Measurements from ENCODE around the gene CDKN1C. TPM values are rescaled to one million over a fixed set of nuclear protein-coding genes. Genes with fewer than 3 reads are reported as not detected.
A peak's percentile ranks its signal among the peaks of the same experiment; 100 is the strongest.

The CDKN1C gene
- total RNA-seq, 1 experiment from 2014 or later, result 12.9 TPM

- Histone ChIP-seq H3K27ac (ENCODE audit: low read length) (peak overlapping the region; percentile 86), H3K9me2 (replicated peaks; ENCODE audit: low read length) (no peaks in the 10 kb centered on the region), H3K9ac (ENCODE audit: low read length) (peak overlapping the region; percentile 69), H3K4me3 (ENCODE audit: low read length) (peak overlapping the region; percentile 57), H3K79me2 (ENCODE audit: low read length) (no peaks in the 10 kb centered on the region), H3K9me3 (ENCODE audit: low read length) (no peaks in the 10 kb centered on the region), H3K4me2 (ENCODE audit: low read length) (peak overlapping the region; percentile 83), H4K20me1 (ENCODE audit: low read length) (no peaks in the 10 kb centered on the region), H3K36me3 (ENCODE audit: low read depth, low read length) (no peaks in the 10 kb centered on the region), H2AFZ (ENCODE audit: low read length) (no peak overlapping the region), H3K4me1 (ENCODE audit: insufficient read depth, low read length) (peaks cover 27% of the 10 kb centered on the region), H3F3A (ENCODE audit: low read length, unreplicated experiment) (no peaks in the 10 kb centered on the region), H3K27me3 (ENCODE audit: low read length) (no peaks in the 10 kb centered on the region)
- intact Hi-C loops (cut with micrococcal nuclease), result loop anchor here (2.0 kb wide), 1 partner anchor 16 kb away; the partner anchor contains the start of gene PHLDA2
- ChIA-PET CTCF (no interaction called here), POLR2A (ENCODE audit: unreplicated experiment) (no interaction called here)
- ATAC-seq (peak; percentile 96), DNase-seq (peak; percentile 96)
- TF ChIP-seq EZH2phosphoT487 (IDR thresholded peaks at IDR 0.05; ENCODE audit: borderline replicate concordance, low read length) (no peak), CTCF (conservative IDR thresholded peaks at IDR 0.05; ENCODE audit: low read depth, low read length) (no peak), EZH2 (IDR thresholded peaks at IDR 0.05; ENCODE audit: low read length, unreplicated experiment) (no peak)
- BruUV-seq (replicated peaks), result no TSS peak
Observed at GRCh38 chr11:2912498-2912897, 26.9 kb upstream of the CDKN1C start.

GRCh38 chr11:2911785-2912391, 26.3 kb upstream of the CDKN1C start:
- Histone ChIP-seq H3K4me2 (ENCODE audit: low read length) (peak overlapping the region; percentile 49), H4K20me1 (ENCODE audit: low read length) (no peaks in the 10 kb centered on the region), H3K9me2 (replicated peaks; ENCODE audit: low read length) (no peaks in the 10 kb centered on the region), H2AFZ (ENCODE audit: low read length) (no peak overlapping the region), H3K9me3 (ENCODE audit: low read length) (no peaks in the 10 kb centered on the region), H3K36me3 (ENCODE audit: low read depth, low read length) (no peaks in the 10 kb centered on the region), H3K27me3 (ENCODE audit: low read length) (no peaks in the 10 kb centered on the region), H3K27ac (ENCODE audit: low read length) (peak overlapping the region; percentile 86), H3K4me3 (ENCODE audit: low read length) (no peak overlapping the region), H3K9ac (ENCODE audit: low read length) (peak overlapping the region; percentile 41), H3F3A (ENCODE audit: low read length, unreplicated experiment) (no peaks in the 10 kb centered on the region), H3K4me1 (ENCODE audit: insufficient read depth, low read length) (peaks cover 27% of the 10 kb centered on the region), H3K79me2 (ENCODE audit: low read length) (no peaks in the 10 kb centered on the region)
- no TSS peak for BruUV-seq (replicated peaks)
- ATAC-seq, result no peak; the same call in 1 of the 2 replicates
- ChIA-PET POLR2A (ENCODE audit: unreplicated experiment) (no interaction called here), CTCF (no interaction called here)
- intact Hi-C loops (cut with micrococcal nuclease), result loop anchor here (2.0 kb wide), 1 partner anchor 17 kb away; the partner anchor contains the start of gene PHLDA2
- no peak for DNase-seq
- TF ChIP-seq CTCF (conservative IDR thresholded peaks at IDR 0.05; ENCODE audit: low read depth, low read length), result no peak

GRCh38 chr11:2911088-2911784, 25.7 kb upstream of the CDKN1C start:
- Histone ChIP-seq H3K9me2 (replicated peaks; ENCODE audit: low read length) (no peaks in the 10 kb centered on the region), H3K9ac (ENCODE audit: low read length) (no peak overlapping the region), H4K20me1 (ENCODE audit: low read length) (no peaks in the 10 kb centered on the region), H3K36me3 (ENCODE audit: low read depth, low read length) (no peaks in the 10 kb centered on the region), H3K4me1 (ENCODE audit: insufficient read depth, low read length) (peaks cover 27% of the 10 kb centered on the region), H3F3A (ENCODE audit: low read length, unreplicated experiment) (no peaks in the 10 kb centered on the region), H2AFZ (ENCODE audit: low read length) (no peak overlapping the region), H3K4me2 (ENCODE audit: low read length) (no peak overlapping the region), H3K79me2 (ENCODE audit: low read length) (no peaks in the 10 kb centered on the region), H3K27ac (ENCODE audit: low read length) (peak overlapping the region; percentile 86; the same call in 1 of the 2 replicates), H3K9me3 (ENCODE audit: low read length) (no peaks in the 10 kb centered on the region), H3K4me3 (ENCODE audit: low read length) (no peak overlapping the region), H3K27me3 (ENCODE audit: low read length) (no peaks in the 10 kb centered on the region)
- no peak for ATAC-seq
- BruUV-seq (replicated peaks), result no TSS peak
- TF ChIP-seq EZH2 (IDR thresholded peaks at IDR 0.05; ENCODE audit: low read length, unreplicated experiment) (no peak), CTCF (conservative IDR thresholded peaks at IDR 0.05; ENCODE audit: low read depth, low read length) (no peak), EZH2phosphoT487 (IDR thresholded peaks at IDR 0.05; ENCODE audit: borderline replicate concordance, low read length) (no peak)
- intact Hi-C loops (cut with micrococcal nuclease), result no loop called here
- no peak for DNase-seq
- POLR2A ChIA-PET (ENCODE audit: unreplicated experiment), result no interaction called here
- CTCF ChIA-PET, result no interaction called here
